ENCODE measurements around the gene TENM4. TPM values are rescaled to one million over a fixed set of nuclear protein-coding genes. Genes with fewer than 3 reads are reported as not detected.

TENM4 gene
- polyA plus RNA-seq, 3 donors, result 0.31 to 1.7 TPM; not detected in 1

GRCh38 chr11:78990261-78990660, 450.6 kb downstream of the TENM4 start:
- DNase-seq, result no peak
- TF ChIP-seq, protein P1, sequence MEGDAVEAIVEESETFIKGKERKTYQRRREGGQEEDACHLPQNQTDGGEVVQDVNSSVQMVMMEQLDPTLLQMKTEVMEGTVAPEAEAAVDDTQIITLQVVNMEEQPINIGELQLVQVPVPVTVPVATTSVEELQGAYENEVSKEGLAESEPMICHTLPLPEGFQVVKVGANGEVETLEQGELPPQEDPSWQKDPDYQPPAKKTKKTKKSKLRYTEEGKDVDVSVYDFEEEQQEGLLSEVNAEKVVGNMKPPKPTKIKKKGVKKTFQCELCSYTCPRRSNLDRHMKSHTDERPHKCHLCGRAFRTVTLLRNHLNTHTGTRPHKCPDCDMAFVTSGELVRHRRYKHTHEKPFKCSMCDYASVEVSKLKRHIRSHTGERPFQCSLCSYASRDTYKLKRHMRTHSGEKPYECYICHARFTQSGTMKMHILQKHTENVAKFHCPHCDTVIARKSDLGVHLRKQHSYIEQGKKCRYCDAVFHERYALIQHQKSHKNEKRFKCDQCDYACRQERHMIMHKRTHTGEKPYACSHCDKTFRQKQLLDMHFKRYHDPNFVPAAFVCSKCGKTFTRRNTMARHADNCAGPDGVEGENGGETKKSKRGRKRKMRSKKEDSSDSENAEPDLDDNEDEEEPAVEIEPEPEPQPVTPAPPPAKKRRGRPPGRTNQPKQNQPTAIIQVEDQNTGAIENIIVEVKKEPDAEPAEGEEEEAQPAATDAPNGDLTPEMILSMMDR (IDR thresholded peaks at IDR 0.05), result no peak
- Histone ChIP-seq H3K4me1 (ENCODE audit: control insufficient read depth in 1 of 2, insufficient read depth in 2 of 2, low read length in 2 of 2) (no peaks in the 10 kb centered on the region), H3K9me3 (replicated peaks in 1 of 2; ENCODE audit: control insufficient read depth in 1 of 2, insufficient read depth in 1 of 2, low read length in 2 of 2) (no peaks in the 10 kb centered on the region), H3K9ac (ENCODE audit: insufficient read depth, low read length, poor library complexity, severe bottlenecking) (no peak overlapping the region), H3K4me3 (replicated peaks in 1 of 3; ENCODE audit: low read depth in 2 of 3, low read length in 3 of 3) (no peak overlapping the region), H3K79me2 (ENCODE audit: insufficient read depth, low read length) (no peaks in the 10 kb centered on the region), H3K36me3 (replicated peaks in 1 of 2; ENCODE audit: control insufficient read depth in 1 of 2, insufficient read depth in 2 of 2, low read length in 2 of 2) (no peaks in the 10 kb centered on the region), H3K4me2 (replicated peaks; ENCODE audit: extremely low read depth, low read length, poor library complexity, severe bottlenecking) (no peak overlapping the region), H4K20me1 (ENCODE audit: insufficient read depth, low read length) (no peaks in the 10 kb centered on the region), H2AFZ (ENCODE audit: insufficient read depth, low read depth, low read length, poor library complexity, severe bottlenecking) (no peak overlapping the region), H3K27ac (ENCODE audit: low read depth in 1 of 2, low read length in 2 of 2) (no peak overlapping the region), H3K27me3 (ENCODE audit: control insufficient read depth in 2 of 2, insufficient read depth in 2 of 2, low read length in 2 of 2) (peaks cover 4 to 21% of the 10 kb centered on the region in 2 donors)
- intact Hi-C loops (cut with micrococcal nuclease), result no loop called here
- H3K27ac Mint-ChIP-seq, result no peak overlapping the region
- H3K36me3 Mint-ChIP-seq, result no peaks in the 10 kb centered on the region
- no peak overlapping the region for H3K4me3 Mint-ChIP-seq
- no peaks in the 10 kb centered on the region for H3K4me1 Mint-ChIP-seq
- H3K27me3 Mint-ChIP-seq (ENCODE audit: low read depth in 3 of 3), result peaks cover 1 to 28% (median 9%) of the 10 kb centered on the region in 3 donors
- 80% methylated on average over 6 of the region's 9 CpGs for WGBS (ENCODE audit: insufficient coverage)
- H3K9me3 Mint-ChIP-seq, result peaks cover 0 to 2% (median 0%) of the 10 kb centered on the region in 7 donors

DNA sequence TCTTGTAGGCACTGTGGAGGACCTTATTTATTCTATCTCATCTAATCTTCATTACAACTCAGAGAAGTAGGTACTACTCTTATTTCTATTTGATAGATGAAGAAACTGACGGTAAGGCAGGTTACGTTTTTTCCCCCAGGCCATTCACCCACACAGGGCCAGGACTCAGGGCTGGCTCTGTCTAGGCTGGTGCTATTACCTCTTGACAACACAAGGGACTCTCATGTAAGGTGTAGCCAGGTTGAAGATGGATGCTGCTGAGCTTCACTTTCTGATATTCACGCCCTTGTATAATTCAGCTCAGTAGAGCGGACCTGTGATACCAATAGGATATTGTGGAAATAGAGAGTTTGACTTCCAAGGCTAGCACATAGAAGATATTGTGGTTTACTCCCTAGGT, 453.1 kb downstream of the TENM4 start:
- H3K9me3 Mint-ChIP-seq, result no peaks in the 10 kb centered on the region
- no peak overlapping the region for H2AFZ ChIP-seq (ENCODE audit: insufficient read depth, low read depth, low read length, poor library complexity, severe bottlenecking)
- H3K4me3 ChIP-seq (replicated peaks in 1 of 3; ENCODE audit: low read depth in 2 of 3, low read length in 3 of 3), result no peak overlapping the region
- TF ChIP-seq, protein P1 (IDR thresholded peaks at IDR 0.05), result no peak
- no peak overlapping the region for H3K27ac ChIP-seq (ENCODE audit: low read depth in 1 of 2, low read length in 2 of 2)
- no peaks in the 10 kb centered on the region for H3K36me3 ChIP-seq (replicated peaks in 1 of 2; ENCODE audit: control insufficient read depth in 1 of 2, insufficient read depth in 2 of 2, low read length in 2 of 2)
- no peaks in the 10 kb centered on the region for H3K9me3 ChIP-seq (replicated peaks in 1 of 2; ENCODE audit: control insufficient read depth in 1 of 2, insufficient read depth in 1 of 2, low read length in 2 of 2)
- H3K9ac ChIP-seq (ENCODE audit: insufficient read depth, low read length, poor library complexity, severe bottlenecking), result no peak overlapping the region
- no peak overlapping the region for H3K27ac Mint-ChIP-seq
- no peaks in the 10 kb centered on the region for H3K4me1 ChIP-seq (ENCODE audit: control insufficient read depth in 1 of 2, insufficient read depth in 2 of 2, low read length in 2 of 2)
- H3K4me2 ChIP-seq (replicated peaks; ENCODE audit: extremely low read depth, low read length, poor library complexity, severe bottlenecking), result no peak overlapping the region
- H3K4me3 Mint-ChIP-seq, result no peak overlapping the region
- H3K4me1 Mint-ChIP-seq, result no peaks in the 10 kb centered on the region
- H3K36me3 Mint-ChIP-seq, result no peaks in the 10 kb centered on the region
- intact Hi-C loops (cut with micrococcal nuclease), result no loop called here
- H3K79me2 ChIP-seq (ENCODE audit: insufficient read depth, low read length), result no peaks in the 10 kb centered on the region
- no peak for DNase-seq
- WGBS (ENCODE audit: insufficient coverage), result 100% methylated on average over 2 of the region's 4 CpGs
- H3K27me3 ChIP-seq (ENCODE audit: control insufficient read depth in 2 of 2, insufficient read depth in 2 of 2, low read length in 2 of 2), result peaks cover 2 to 11% of the 10 kb centered on the region in 2 donors
- H3K27me3 Mint-ChIP-seq (ENCODE audit: low read depth in 3 of 3), result peaks cover 0 to 21% (median 5%) of the 10 kb centered on the region in 3 donors
- H4K20me1 ChIP-seq (ENCODE audit: insufficient read depth, low read length), result no peaks in the 10 kb centered on the region

Data from CD14-positive monocyte (primary cell).